ENCODE measurements around the gene C5orf47.

Gene C5orf47

GRCh38 chr5:174045470-174046025 lies 56.6 kb downstream of the C5orf47 start, which contains the start of gene NSG2:
NSG2 (plus strand) TSS chr5:174045706; CDS start chr5:174046756, 1,050 bp downstream.
- peak; percentile 84 for DNase-seq

- no peak for DNase-seq
Measured at GRCh38 chr5:174046558-174046957, 57.6 kb downstream of the C5orf47 start.

DNA sequence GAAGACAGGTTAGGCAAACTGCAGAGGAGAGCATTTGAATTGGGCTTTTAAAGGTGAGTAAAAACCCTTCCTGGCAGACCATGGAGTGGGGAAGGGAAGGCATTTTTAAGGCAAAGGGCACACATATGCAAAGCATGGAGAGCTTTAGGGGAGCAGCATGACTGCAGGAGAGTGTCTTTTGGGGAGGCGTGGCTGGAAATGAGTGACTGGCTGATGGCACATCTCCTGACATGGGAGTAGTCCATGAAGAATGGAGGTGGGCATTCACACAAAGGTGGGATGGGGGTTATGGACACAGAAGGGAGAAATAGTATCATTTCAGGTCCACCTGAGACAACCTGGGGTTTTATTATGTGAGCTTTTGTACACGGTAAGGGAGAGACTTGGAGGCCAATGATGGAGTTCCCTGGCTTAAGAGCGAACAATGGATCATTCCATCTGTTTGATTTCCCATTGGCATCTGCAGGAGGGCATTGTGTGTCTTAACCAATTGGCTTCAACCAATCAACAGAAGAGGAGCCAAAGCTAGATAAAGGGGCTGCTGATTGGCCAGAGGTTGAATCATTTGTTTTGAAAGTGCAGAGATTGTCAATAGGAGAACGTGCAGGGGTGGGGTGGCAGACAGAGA lies 58.6 kb downstream of the C5orf47 start:
- no peak for DNase-seq

DNA sequence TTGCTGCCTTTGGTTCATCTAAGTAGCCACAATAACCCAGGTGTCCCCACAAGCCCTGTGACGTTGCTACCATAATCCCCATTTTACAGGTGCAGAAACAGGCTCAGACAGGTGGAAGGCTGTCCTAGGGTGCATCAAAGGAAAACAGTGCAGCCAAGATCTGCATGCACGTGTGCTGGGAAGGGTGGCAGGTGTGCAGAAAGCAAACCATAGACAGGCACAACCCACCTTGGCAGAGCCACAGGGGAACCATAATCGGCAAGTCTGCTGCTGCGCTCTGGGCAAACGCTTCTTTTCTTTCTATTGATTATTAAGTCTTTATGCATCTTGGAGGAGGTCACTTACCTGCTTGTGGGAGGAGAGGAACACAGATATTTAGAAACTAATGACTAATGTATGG lies 63.7 kb downstream of the C5orf47 start:
- DNase-seq = no peak

DNA sequence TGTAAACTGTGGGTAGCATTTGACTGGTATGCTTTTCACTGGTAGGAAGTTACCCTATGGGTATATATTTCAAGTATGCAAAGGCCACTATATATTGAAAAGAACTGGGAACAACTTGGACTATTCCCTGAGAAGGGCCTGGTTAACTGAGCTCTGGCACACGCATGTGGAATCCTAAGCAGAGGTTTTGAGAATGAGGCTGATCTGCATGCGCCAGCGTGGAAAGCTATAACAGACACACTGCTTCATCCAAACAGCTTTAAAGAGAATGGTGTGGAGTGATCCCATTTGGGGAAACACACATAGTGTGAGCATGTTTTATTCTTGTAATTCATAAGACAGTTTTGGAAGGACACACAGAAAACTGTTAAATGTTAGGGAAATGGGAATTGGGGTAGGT lies 64.9 kb downstream of the C5orf47 start:
- no peak for DNase-seq
